Effector memory CD8-positive, alpha-beta T cell (primary cell): ENCODE data around the gene DLAT.
"Not testable (repeated sequence)": the region's sequence is repeated elsewhere in the genome, so short reads cannot be mapped to it uniquely, and the experiment has no call there.

Source experiments
- ATAC-seq: fragments of 150-1000 bp; cut with Tn5 transposase; replicated peaks from 2 replicates; pipeline ENCODE4 v1.10.0; 2021; ENCODE audit warnings: mild to moderate bottlenecking, moderate library complexity
- DNase-seq, 3 experiments: peaks; one replicate each; pipeline ENCODE4 v3.0.0; 2021
- H3K27ac Mint-ChIP-seq, 2 donors: one replicate each; pipeline ENCODE4 v1.8.0; 2022; ENCODE audit warnings: mild to moderate bottlenecking in 2 of 2, mixed read lengths in 2 of 2, moderate library complexity in 2 of 2
- H3K27me3 Mint-ChIP-seq, 2 donors: one replicate each; pipeline ENCODE4 v1.8.0; 2022; ENCODE audit warnings: mixed read lengths in 2 of 2
- H3K36me3 Mint-ChIP-seq: one replicate; pipeline ENCODE4 v1.8.0; 2022; ENCODE audit warnings: mild to moderate bottlenecking, moderate library complexity, mixed read lengths; ENCODE audit not compliant: insufficient read depth
- H3K4me1 Mint-ChIP-seq, 2 donors: one replicate each; pipeline ENCODE4 v1.8.0; 2022; ENCODE audit warnings: low read depth in 2 of 2, mixed read lengths in 2 of 2
- H3K4me3 Mint-ChIP-seq, 2 donors: one replicate each; pipeline ENCODE4 v1.8.0; 2022; ENCODE audit warnings: mild to moderate bottlenecking in 2 of 2, mixed read lengths in 2 of 2, moderate library complexity in 2 of 2
- H3K9me3 Mint-ChIP-seq, 2 donors: one replicate each; pipeline ENCODE4 v1.8.0; 2022; ENCODE audit warnings: mixed read lengths in 2 of 2

DLAT gene

GRCh38 chr11:112087212-112087611, 62.0 kb downstream of the DLAT start:
- peaks cover 72% of the 10 kb centered on the region for H3K36me3 Mint-ChIP-seq
- no peaks in the 10 kb centered on the region for H3K27me3 Mint-ChIP-seq
- ATAC-seq = no peak
- peak overlapping the region; percentile 96 to 100 for H3K4me3 Mint-ChIP-seq
- H3K9me3 Mint-ChIP-seq = no peaks in the 10 kb centered on the region
- peaks cover 41 to 43% of the 10 kb centered on the region in 2 donors for H3K4me1 Mint-ChIP-seq
- peak overlapping the region; percentile 98 for H3K27ac Mint-ChIP-seq
- no peak for DNase-seq

- peaks cover 40% of the 10 kb centered on the region for H3K36me3 Mint-ChIP-seq
- not testable (repeated sequence) for H3K27me3 Mint-ChIP-seq, H3K4me1 Mint-ChIP-seq, H3K4me3 Mint-ChIP-seq, H3K9me3 Mint-ChIP-seq, ATAC-seq, DNase-seq, H3K27ac Mint-ChIP-seq
Measured at GRCh38 chr11:112095302-112095701, 70.1 kb downstream of the DLAT start.

GRCh38 chr11:112096194-112096593, 71.0 kb downstream of the DLAT start:
- peaks cover 33% of the 10 kb centered on the region for H3K36me3 Mint-ChIP-seq
- no peaks in the 10 kb centered on the region for H3K9me3 Mint-ChIP-seq
- peaks cover 7 to 8% of the 10 kb centered on the region in 2 donors for H3K4me1 Mint-ChIP-seq
- H3K27ac Mint-ChIP-seq = no peak overlapping the region
- no peak overlapping the region for H3K4me3 Mint-ChIP-seq
- DNase-seq = no peak
- H3K27me3 Mint-ChIP-seq = no peaks in the 10 kb centered on the region
- no peak for ATAC-seq

GRCh38 chr11:112097734-112098528, 72.7 kb downstream of the DLAT start:
- no peak for DNase-seq
- no peak overlapping the region for H3K27ac Mint-ChIP-seq
- H3K27me3 Mint-ChIP-seq = no peaks in the 10 kb centered on the region
- no peaks in the 10 kb centered on the region for H3K9me3 Mint-ChIP-seq
- H3K4me3 Mint-ChIP-seq = no peak overlapping the region
- H3K36me3 Mint-ChIP-seq = peaks cover 21% of the 10 kb centered on the region
- peaks cover 4 to 7% of the 10 kb centered on the region in 2 donors for H3K4me1 Mint-ChIP-seq
- ATAC-seq = no peak

GRCh38 chr11:112100462-112100861, 75.3 kb downstream of the DLAT start:
- Mint-ChIP-seq H3K27ac (no peak overlapping the region), H3K36me3 (peaks cover 13% of the 10 kb centered on the region)

GRCh38 chr11:112103446-112103845, 78.2 kb downstream of the DLAT start:
- Mint-ChIP-seq H3K36me3 (no peaks in the 10 kb centered on the region), H3K4me1 (no peaks in the 10 kb centered on the region), H3K9me3 (no peaks in the 10 kb centered on the region), H3K27me3 (no peaks in the 10 kb centered on the region), H3K27ac (no peak overlapping the region), H3K4me3 (no peak overlapping the region)
- no peak for DNase-seq
- no peak for ATAC-seq

More at GRCh38 chr11:112100462-112100861, 75.3 kb downstream of the DLAT start:
- DNase-seq (no peak), ATAC-seq (no peak)
- Mint-ChIP-seq H3K4me1 (peaks cover 4% of the 10 kb centered on the region in 2 donors), H3K27me3 (no peaks in the 10 kb centered on the region), H3K4me3 (no peak overlapping the region), H3K9me3 (no peaks in the 10 kb centered on the region)

- H3K4me3 Mint-ChIP-seq = no peak overlapping the region
- ATAC-seq (no peak), DNase-seq (no peak)
- no peaks in the 10 kb centered on the region for H3K4me1 Mint-ChIP-seq
- H3K36me3 Mint-ChIP-seq = no peaks in the 10 kb centered on the region
- no peaks in the 10 kb centered on the region for H3K27me3 Mint-ChIP-seq
- no peaks in the 10 kb centered on the region for H3K9me3 Mint-ChIP-seq
- H3K27ac Mint-ChIP-seq = no peak overlapping the region
Measured at GRCh38 chr11:112106070-112106469, 80.9 kb downstream of the DLAT start.
